Aorta (tissue), 5 donors: ENCODE measurements around the gene TRIM25. TPM values are rescaled to one million over a fixed set of nuclear protein-coding genes. Genes with fewer than 3 reads are reported as not detected.

Experiments used
- ATAC-seq: fragments of 200-7000 bp; cut with Tn5 transposase; one replicate; pipeline ENCODE4 v1.9.1; 2022; ENCODE audit warnings: moderate library complexity; ENCODE audit not compliant: low FRiP score
- DNase-seq, 2 donors: peaks; one replicate each; pipeline ENCODE4 v3.0.0-alpha.2; 2020
- H3K27ac ChIP-seq, 2 donors: one replicate each; pipeline ENCODE4 v1.5.1; 2013; ENCODE audit warnings: low read length in 2 of 2, mild to moderate bottlenecking in 2 of 2, moderate library complexity in 2 of 2, control low read depth in 1 of 2, inconsistent platforms in 1 of 2, low read depth in 1 of 2
- H3K27me3 ChIP-seq, 2 donors: one replicate each; pipeline ENCODE4 v1.6.1; 2013; ENCODE audit warnings: control low read depth in 1 of 2, low read length in 1 of 2, mild to moderate bottlenecking in 1 of 2, moderate library complexity in 1 of 2; ENCODE audit not compliant: insufficient read depth in 2 of 2, control insufficient read depth in 1 of 2
- H3K36me3 ChIP-seq, 2 donors: one replicate each; pipeline ENCODE4 v1.6.1; 2013; ENCODE audit warnings: control low read depth in 1 of 2, low read length in 1 of 2, mild to moderate bottlenecking in 1 of 2; ENCODE audit not compliant: insufficient read depth in 2 of 2, control insufficient read depth in 1 of 2
- H3K4me1 ChIP-seq, 2 donors: one replicate each; pipeline ENCODE4 v1.6.1; 2013; ENCODE audit warnings: low read length in 2 of 2, control low read depth in 1 of 2, mild to moderate bottlenecking in 1 of 2, moderate library complexity in 1 of 2; ENCODE audit not compliant: insufficient read depth in 2 of 2, control insufficient read depth in 1 of 2
- H3K4me3 ChIP-seq, 2 donors: one replicate each; pipeline ENCODE4 v1.5.1; 2013; ENCODE audit warnings: low read length in 2 of 2, control low read depth in 1 of 2, mild to moderate bottlenecking in 1 of 2
- H3K9me3 ChIP-seq: one replicate; pipeline ENCODE4 v1.6.1; 2013; ENCODE audit warnings: mild to moderate bottlenecking, low read length; ENCODE audit not compliant: control insufficient read depth
- WGBS, 2 donors: extraction: QIAGEN DNeasy Blood & Tissue Kit; methylation state at CpG; one replicate each; pipeline ENCODE4 v1.1.7; 2013; 5-methylcytosine and 5-hydroxymethylcytosine counted together
- intact Hi-C, 2 donors: fragments of 100-400 bp; cut with DNase I; formaldehyde crosslinking; loops; one replicate each; pipeline versions ENCODE4 v1.14.2 to v1.15.0; 2022
- polyA plus RNA-seq, 2 donors: library from polyadenylated mRNA; stranded (reverse); fragments of 200-250 nt; gene quantifications; one replicate each; pipeline ENCODE4 v1.2.3, GENCODE V29; 2013
- total RNA-seq, 2 donors: library from RNA; stranded (reverse); fragmentation: NEBNext Ultra II Directional; extraction: Animal tissue kit (Norgen Biotek cat#: 25700); gene quantifications; one replicate each; pipeline ENCODE4 v1.2.1, GENCODE V29; 2021
- donor health status: healthy with polysubstance abuse.
- donor health status: Bipolar disorder and iron deficiency.
- donor health status: DM: no; HTN: no; CAD: no.
- donor health status: DM: no; HTN: no; CAD: no.
- donor health status: DM: yes; HTN: yes; CAD: no.

TRIM25 gene
- total and polyA plus RNA-seq, 4 donors = 7.4 to 85.3 (median 25.4) TPM

DNA sequence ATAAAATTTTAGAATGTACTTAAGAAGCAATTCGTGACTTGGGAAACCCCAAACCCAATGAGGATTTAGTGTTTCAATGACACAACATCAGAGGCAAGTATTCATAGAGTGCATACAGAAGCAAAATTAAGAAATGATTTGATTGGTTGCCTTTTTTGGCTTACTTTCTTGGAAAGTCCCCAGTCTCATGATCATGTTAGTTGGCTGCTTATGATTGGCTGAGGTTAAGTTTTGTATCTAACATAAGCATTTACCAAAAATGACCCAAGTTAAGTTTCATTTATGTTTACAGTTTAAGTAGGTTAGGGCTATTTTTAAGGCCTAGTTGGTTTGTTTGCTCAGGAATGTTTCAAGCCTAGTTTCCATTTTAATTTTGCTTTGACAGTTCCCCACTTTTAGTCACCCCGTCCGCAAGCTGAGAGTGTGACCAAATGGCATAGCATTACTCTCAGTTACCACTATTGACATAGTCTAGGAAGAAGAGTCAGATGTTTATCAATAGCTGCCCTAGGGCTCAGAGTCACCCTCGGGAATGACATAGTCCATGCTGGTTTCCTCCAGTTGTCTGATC lies 43.7 kb downstream of the TRIM25 start:
- 70 to 85% methylated on average over 4 of the region's 4 CpGs for WGBS, 2 donors
- DNase-seq (no peak), ATAC-seq (no peak)
- no peaks in the 10 kb centered on the region for H3K4me1 ChIP-seq
- intact Hi-C loops = no loop called here
- H3K36me3 ChIP-seq = no peaks in the 10 kb centered on the region
- no peak overlapping the region for H3K4me3 ChIP-seq
- no peaks in the 10 kb centered on the region for H3K27me3 ChIP-seq
- H3K9me3 ChIP-seq = no peaks in the 10 kb centered on the region
- no peak overlapping the region for H3K27ac ChIP-seq

DNA sequence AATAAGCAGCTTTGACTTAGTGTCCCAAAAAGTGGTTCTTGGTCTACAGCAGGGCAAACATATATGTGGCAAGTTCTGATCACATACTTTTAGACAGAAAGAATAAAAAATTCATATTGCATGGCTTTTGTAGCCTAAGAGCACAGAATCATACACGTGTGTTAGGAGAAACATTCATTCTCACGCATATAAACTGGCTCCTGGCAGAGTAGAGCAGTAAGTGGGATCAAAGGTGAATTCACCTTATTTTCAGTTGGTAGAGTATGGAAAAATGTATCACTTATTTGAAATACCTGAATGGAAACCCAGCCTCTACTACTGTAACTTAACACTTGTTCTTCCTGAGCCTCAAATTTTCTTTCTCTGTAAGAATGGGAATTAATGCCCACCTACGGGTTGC lies 45.1 kb downstream of the TRIM25 start:
- Histone ChIP-seq H3K9me3 (no peaks in the 10 kb centered on the region), H3K4me1 (no peaks in the 10 kb centered on the region), H3K4me3 (no peak overlapping the region), H3K27me3 (no peaks in the 10 kb centered on the region), H3K27ac (no peak overlapping the region), H3K36me3 (no peaks in the 10 kb centered on the region)
- ATAC-seq = no peak
- WGBS, 2 donors = 89 to 91% methylated on average over 3 of the region's 3 CpGs
- intact Hi-C loops = no loop called here
- DNase-seq = no peak

DNA sequence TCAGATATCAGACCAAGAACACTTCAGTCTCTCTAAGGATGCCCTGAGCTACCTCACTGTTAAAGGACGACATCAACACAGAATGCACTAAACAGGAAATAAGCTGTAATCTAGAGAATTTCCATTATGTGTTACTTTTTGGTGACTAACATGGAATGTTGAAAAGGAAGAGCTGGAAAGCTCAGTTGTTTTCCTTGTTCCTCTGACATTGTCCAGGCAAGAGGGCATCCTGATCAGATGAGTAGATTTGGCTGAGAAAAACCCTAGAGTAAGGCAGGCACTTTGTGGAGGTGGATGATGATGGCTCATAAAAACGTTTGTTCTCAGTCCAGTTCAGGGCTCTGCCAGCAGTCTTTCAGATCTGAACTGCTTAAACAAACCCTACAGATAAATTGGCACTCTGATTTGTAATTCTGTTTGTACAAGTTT lies 45.9 kb downstream of the TRIM25 start:
- DNase-seq = no peak
- H3K9me3 ChIP-seq = no peaks in the 10 kb centered on the region
- no peak for ATAC-seq
- no peaks in the 10 kb centered on the region for H3K36me3 ChIP-seq
- no peak overlapping the region for H3K27ac ChIP-seq
- WGBS, 2 donors = 17 to 30% methylated on average over 2 of the region's 2 CpGs
- no peak overlapping the region for H3K4me3 ChIP-seq
- no peaks in the 10 kb centered on the region for H3K27me3 ChIP-seq
- intact Hi-C loops = no loop called here
- no peaks in the 10 kb centered on the region for H3K4me1 ChIP-seq

DNA sequence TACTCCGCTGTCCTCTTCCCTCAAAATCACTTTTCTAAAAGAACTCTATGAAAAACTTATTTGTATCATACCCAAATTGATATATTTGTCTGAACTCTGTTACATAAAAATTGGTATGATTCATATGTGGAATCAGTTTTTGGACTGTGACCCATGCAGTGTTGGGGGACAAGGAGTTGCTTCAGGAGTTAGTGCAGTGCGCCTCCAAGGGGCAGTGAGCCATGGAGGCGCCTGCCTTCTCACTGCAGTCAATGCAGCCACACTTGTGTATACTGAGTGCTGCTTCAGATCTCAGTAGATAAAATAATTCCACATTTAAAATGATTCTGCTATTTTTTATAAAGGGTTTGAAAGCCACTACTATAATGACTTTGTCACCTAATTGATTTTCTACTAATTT lies 47.4 kb downstream of the TRIM25 start:
- DNase-seq (no peak), ATAC-seq (no peak)
- intact Hi-C loops = no loop called here
- 47 to 59% methylated on average over 3 of the region's 3 CpGs for WGBS, 2 donors
- no peaks in the 10 kb centered on the region for H3K27me3 ChIP-seq
- no peaks in the 10 kb centered on the region for H3K4me1 ChIP-seq
- no peak overlapping the region for H3K4me3 ChIP-seq
- no peak overlapping the region for H3K27ac ChIP-seq
- H3K36me3 ChIP-seq = peaks cover 0 to 3% of the 10 kb centered on the region in 2 donors
- no peaks in the 10 kb centered on the region for H3K9me3 ChIP-seq

DNA sequence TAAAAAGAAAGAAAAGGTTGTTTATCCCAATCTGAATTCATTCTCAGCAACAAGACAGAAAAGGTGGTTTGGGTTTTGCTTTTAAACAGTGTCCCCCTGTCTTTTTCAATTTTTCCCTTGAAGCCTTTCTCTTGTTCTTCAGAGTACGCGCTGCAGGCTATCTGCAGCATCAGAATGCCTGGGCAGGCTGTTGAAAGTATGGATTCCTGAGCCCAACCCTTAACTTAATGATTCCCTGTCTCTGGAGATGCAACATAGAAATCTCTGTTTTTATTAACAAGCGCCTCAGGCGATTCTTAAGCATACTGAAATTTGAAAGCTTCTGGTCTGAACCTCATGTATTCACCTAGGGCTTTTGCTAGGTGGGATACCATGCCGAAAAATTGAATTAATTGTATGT lies 47.8 kb downstream of the TRIM25 start:
- H3K27ac ChIP-seq = no peak overlapping the region
- no peak for DNase-seq
- no peaks in the 10 kb centered on the region for H3K9me3 ChIP-seq
- no peaks in the 10 kb centered on the region for H3K27me3 ChIP-seq
- H3K4me1 ChIP-seq = no peaks in the 10 kb centered on the region
- intact Hi-C loops = no loop called here
- no peak for ATAC-seq
- H3K4me3 ChIP-seq = no peak overlapping the region
- H3K36me3 ChIP-seq = peaks cover 0 to 3% of the 10 kb centered on the region in 2 donors
- 91 to 92% methylated on average over 5 of the region's 5 CpGs for WGBS, 2 donors

DNA sequence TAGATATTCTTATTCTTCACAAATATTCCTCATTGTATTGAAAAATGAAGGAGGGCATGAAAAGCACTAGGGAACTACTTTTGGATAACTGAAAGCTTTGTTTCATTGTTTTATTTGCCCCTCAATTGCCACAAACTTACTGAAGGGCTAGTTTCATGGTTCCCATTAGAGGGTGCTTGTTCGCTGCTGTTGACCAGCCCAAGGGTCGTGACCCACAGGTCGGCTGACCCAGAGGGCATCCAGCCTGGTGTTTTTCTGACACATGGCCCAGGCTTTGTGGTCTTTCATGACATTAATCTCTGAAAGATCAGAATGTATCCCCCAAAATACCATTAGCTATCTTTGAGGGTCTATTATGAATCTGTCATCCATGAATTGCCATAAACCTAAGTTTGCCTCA lies 49.9 kb downstream of the TRIM25 start:
- Histone ChIP-seq H3K4me3 (no peak overlapping the region), H3K9me3 (no peaks in the 10 kb centered on the region), H3K4me1 (no peaks in the 10 kb centered on the region), H3K27me3 (no peaks in the 10 kb centered on the region), H3K27ac (no peak overlapping the region), H3K36me3 (peaks cover 0 to 3% of the 10 kb centered on the region in 2 donors)
- DNase-seq (no peak), ATAC-seq (no peak)
- 66 to 75% methylated on average over 3 of the region's 3 CpGs for WGBS, 2 donors
- intact Hi-C loops = no loop called here

DNA sequence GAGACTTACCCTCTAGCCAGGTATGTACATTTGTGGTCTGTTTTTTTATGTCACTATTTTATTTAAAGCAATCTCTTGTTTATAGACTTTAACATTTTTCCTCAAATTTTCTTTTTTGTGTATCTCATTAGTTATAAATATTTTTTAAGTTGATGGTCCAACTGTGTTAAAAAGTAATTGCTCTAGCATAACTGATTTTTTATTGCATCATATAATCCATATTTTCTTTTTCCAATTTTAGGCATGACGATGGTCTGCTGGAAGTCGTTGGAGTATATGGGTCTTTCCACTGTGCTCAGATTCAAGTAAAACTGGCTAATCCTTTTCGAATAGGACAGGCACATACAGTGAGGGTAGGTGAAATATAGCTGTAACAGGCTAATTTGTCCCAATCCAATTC lies 52.0 kb downstream of the TRIM25 start:
- H3K27me3 ChIP-seq = no peaks in the 10 kb centered on the region
- H3K4me1 ChIP-seq = no peaks in the 10 kb centered on the region
- no peak overlapping the region for H3K27ac ChIP-seq
- DNase-seq (no peak), ATAC-seq (no peak)
- H3K9me3 ChIP-seq = no peaks in the 10 kb centered on the region
- 91 to 92% methylated on average over 3 of the region's 3 CpGs for WGBS, 2 donors
- no peak overlapping the region for H3K4me3 ChIP-seq
- peaks cover 0 to 3% of the 10 kb centered on the region in 2 donors for H3K36me3 ChIP-seq
- intact Hi-C loops = no loop called here

DNA sequence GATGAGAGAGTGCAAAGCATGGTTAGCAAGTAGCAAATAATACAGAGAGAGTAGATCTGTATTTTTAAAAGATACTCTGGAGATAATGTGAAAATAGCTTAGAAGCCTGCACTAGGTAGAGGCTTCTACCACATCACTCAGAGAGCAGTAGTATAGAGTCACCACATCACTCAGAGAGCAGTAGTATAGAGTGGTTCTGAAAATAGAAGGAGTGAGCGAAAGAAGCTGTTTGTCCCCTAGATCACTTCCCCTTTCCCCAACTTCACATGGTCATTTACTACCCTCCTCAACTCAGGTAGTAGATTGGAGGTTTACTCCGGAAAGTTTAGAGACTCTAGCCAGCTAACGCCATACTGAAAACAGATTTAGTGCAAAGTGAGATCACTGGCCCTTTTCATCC lies 62.8 kb downstream of the TRIM25 start:
- 77 to 80% methylated on average over 3 of the region's 3 CpGs for WGBS, 2 donors
- no peaks in the 10 kb centered on the region for H3K9me3 ChIP-seq
- H3K27ac ChIP-seq = no peak overlapping the region
- intact Hi-C loops = no loop called here
- no peaks in the 10 kb centered on the region for H3K4me1 ChIP-seq
- DNase-seq (no peak), ATAC-seq (no peak)
- H3K27me3 ChIP-seq = no peaks in the 10 kb centered on the region
- H3K36me3 ChIP-seq = peaks cover 0 to 2% of the 10 kb centered on the region in 2 donors
- no peak overlapping the region for H3K4me3 ChIP-seq

DNA sequence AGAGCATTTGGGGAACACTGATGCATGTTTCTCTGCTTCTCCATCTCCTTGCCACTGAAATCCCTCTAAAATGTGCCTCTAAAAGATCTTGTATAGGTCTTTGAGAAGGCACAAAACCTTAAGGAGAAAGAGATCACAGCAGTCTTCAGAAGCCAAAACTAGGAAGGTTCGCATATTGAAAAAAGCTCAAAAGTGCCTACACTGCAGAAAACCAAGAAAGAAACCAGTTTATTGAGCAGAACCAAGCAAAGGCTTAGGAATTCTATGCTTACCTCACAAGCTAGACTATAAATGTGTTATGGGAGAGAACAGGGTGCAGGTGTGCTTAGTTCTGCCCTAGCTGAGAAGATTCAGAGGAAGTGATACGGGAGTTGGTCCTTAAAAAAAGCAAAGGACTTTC lies 63.3 kb downstream of the TRIM25 start:
- WGBS, 2 donors = 95 to 98% methylated on average over 2 of the region's 2 CpGs
- H3K27me3 ChIP-seq = no peaks in the 10 kb centered on the region
- H3K36me3 ChIP-seq = peaks cover 0 to 2% of the 10 kb centered on the region in 2 donors
- no peak overlapping the region for H3K27ac ChIP-seq
- no peaks in the 10 kb centered on the region for H3K9me3 ChIP-seq
- H3K4me1 ChIP-seq = no peaks in the 10 kb centered on the region
- H3K4me3 ChIP-seq = no peak overlapping the region
- intact Hi-C loops = no loop called here
- DNase-seq (no peak), ATAC-seq (no peak)
